Common myeloid progenitor, CD34-positive (primary cell): ENCODE results near the gene NPSR1.
"Not testable (repeated sequence)": the region's sequence is repeated elsewhere in the genome, so short reads cannot be mapped to it uniquely, and the experiment has no call there.

Experiments
- CTCF ChIA-PET: fragments of 350-600 bp; sonication (Branson Sonifier 250); formaldehyde crosslinking; loops from one replicate; lab custom pipeline; 2021; ENCODE audit warnings: antibody characterized with exemption; lab: Charles Lee
- POLR2A ChIA-PET: fragments of 350-600 bp; sonication (Branson Sonifier 250); formaldehyde crosslinking; loops from one replicate; lab custom pipeline; 2021; ENCODE audit warnings: antibody characterized with exemption; lab: Charles Lee
- DNase-seq, 3 donors: peaks; one replicate each; pipeline versions ENCODE4 v3.0.0 to v3.0.0-alpha.2; 2013
- H3K27ac ChIP-seq, 2 experiments: 1 replicate in 1 of 2; 2 replicates in 1 of 2; pipeline ENCODE4 v1.7.0; 2013; ENCODE audit warnings: inconsistent platforms in 2 of 2, low read length in 2 of 2, mild to moderate bottlenecking in 2 of 2, low read depth in 1 of 2, moderate library complexity in 1 of 2; ENCODE audit not compliant: severe bottlenecking in 2 of 2, insufficient read depth in 1 of 2, poor library complexity in 1 of 2
- H3K27me3 ChIP-seq, 5 experiments: replicated peaks in 2 of 5; 1 replicate in 3 of 5; 2 replicates in 2 of 5; pipeline versions ENCODE4 v1.6.1 to v1.7.0; 2013; ENCODE audit warnings: low read length in 4 of 5, mild to moderate bottlenecking in 2 of 5, moderate library complexity in 2 of 5, inconsistent platforms in 1 of 5; ENCODE audit not compliant: insufficient read depth in 5 of 5, control insufficient read depth in 4 of 5
- H3K36me3 ChIP-seq, 4 experiments: 1 replicate in 2 of 4; 2 replicates in 2 of 4; pipeline versions ENCODE4 v1.6.1 to v1.7.0; 2013; ENCODE audit warnings: low read length in 3 of 4, control low read depth in 1 of 4, mild to moderate bottlenecking in 1 of 4; ENCODE audit not compliant: control insufficient read depth in 4 of 4, insufficient read depth in 4 of 4
- H3K4me1 ChIP-seq, 4 experiments: 1 replicate in 3 of 4; 2 replicates in 1 of 4; pipeline versions ENCODE4 v1.6.1 to v1.7.1; 2013; ENCODE audit warnings: low read length in 3 of 4, mild to moderate bottlenecking in 3 of 4, control low read depth in 1 of 4, inconsistent platforms in 1 of 4, moderate library complexity in 1 of 4; ENCODE audit not compliant: control insufficient read depth in 4 of 4, insufficient read depth in 4 of 4; ENCODE audit errors: control extremely low read depth in 1 of 4
- H3K4me3 ChIP-seq, 7 experiments: 1 replicate in 4 of 7; 2 replicates in 3 of 7; pipeline versions ENCODE4 v1.5.1 to v1.7.0; 2013; ENCODE audit warnings: mild to moderate bottlenecking in 7 of 7, low read length in 6 of 7, moderate library complexity in 6 of 7, inconsistent platforms in 2 of 7, low read depth in 2 of 7, control low read depth in 1 of 7; ENCODE audit not compliant: insufficient read depth in 4 of 7, control insufficient read depth in 1 of 7; ENCODE audit errors: extremely low read depth in 1 of 7
- H3K9me3 ChIP-seq, 5 experiments: 1 replicate in 4 of 5; 2 replicates in 1 of 5; pipeline versions ENCODE4 v1.6.1 to v1.7.1; 2013; ENCODE audit warnings: low read length in 4 of 5, mild to moderate bottlenecking in 2 of 5, inconsistent platforms in 1 of 5, low read depth in 1 of 5, moderate library complexity in 1 of 5; ENCODE audit not compliant: control insufficient read depth in 4 of 5, insufficient read depth in 2 of 5; ENCODE audit errors: control extremely low read depth in 1 of 5
- WGBS: methylation state at CpG from one replicate; pipeline ENCODE4 v1.1.5; 2013; ENCODE audit not compliant: insufficient coverage; 5-methylcytosine and 5-hydroxymethylcytosine counted together

The NPSR1 gene

GRCh38 chr7:34866222-34866621 lies 208.2 kb downstream of the NPSR1 start:
- DNase-seq, H3K36me3 ChIP-seq, H3K4me3 ChIP-seq, H3K27ac ChIP-seq, CTCF ChIA-PET, H3K9me3 ChIP-seq, POLR2A ChIA-PET, H3K4me1 ChIP-seq, H3K27me3 ChIP-seq: not testable (repeated sequence)
- whole genome bisulfite sequencing, result no CpG with 5 or more reads among the region's 5 CpGs

GRCh38 chr7:34867341-34867740 lies 209.3 kb downstream of the NPSR1 start:
- H3K9me3 ChIP-seq, POLR2A ChIA-PET, CTCF ChIA-PET, H3K27ac ChIP-seq, H3K27me3 ChIP-seq, H3K4me1 ChIP-seq, H3K36me3 ChIP-seq, H3K4me3 ChIP-seq, DNase-seq: not testable (repeated sequence)
- WGBS, result no CpG with 5 or more reads among the region's 3 CpGs

GRCh38 chr7:34868602-34869001 lies 210.6 kb downstream of the NPSR1 start:
- 81% methylated on average over 3 of the region's 5 CpGs for WGBS
- H3K4me3 ChIP-seq, POLR2A ChIA-PET, CTCF ChIA-PET, H3K4me1 ChIP-seq, H3K9me3 ChIP-seq, H3K27me3 ChIP-seq, DNase-seq, H3K36me3 ChIP-seq, H3K27ac ChIP-seq: not testable (repeated sequence)

- 96% methylated on average over 6 of the region's 6 CpGs for WGBS
- CTCF ChIA-PET, result no interaction called here
Observed at GRCh38 chr7:34869057-34869456, 211.0 kb downstream of the NPSR1 start.

GRCh38 chr7:34870041-34870440 lies 212.0 kb downstream of the NPSR1 start:
- H3K27ac ChIP-seq, DNase-seq, H3K27me3 ChIP-seq, POLR2A ChIA-PET, H3K4me3 ChIP-seq, H3K9me3 ChIP-seq, CTCF ChIA-PET, H3K4me1 ChIP-seq, H3K36me3 ChIP-seq: not testable (repeated sequence)
- WGBS, result no CpG with 5 or more reads among the region's 2 CpGs

More at GRCh38 chr7:34869057-34869456, 211.0 kb downstream of the NPSR1 start:
- DNase-seq, result no peak
- no peaks in the 10 kb centered on the region for H3K4me1 ChIP-seq
- H3K27ac ChIP-seq, result no peak overlapping the region
- POLR2A ChIA-PET, result no interaction called here
- no peaks in the 10 kb centered on the region for H3K36me3 ChIP-seq
- H3K27me3 ChIP-seq, result no peaks in the 10 kb centered on the region
- no peak overlapping the region for H3K4me3 ChIP-seq
- H3K9me3 ChIP-seq, result no peaks in the 10 kb centered on the region

GRCh38 chr7:34874329-34874728 lies 216.3 kb downstream of the NPSR1 start:
- H3K36me3 ChIP-seq, H3K4me3 ChIP-seq, H3K9me3 ChIP-seq, H3K27ac ChIP-seq, H3K27me3 ChIP-seq, CTCF ChIA-PET, H3K4me1 ChIP-seq, POLR2A ChIA-PET, DNase-seq: not testable (repeated sequence)
- WGBS, result 100% methylated on average over 3 of the region's 4 CpGs

GRCh38 chr7:34875481-34875880 lies 217.5 kb downstream of the NPSR1 start:
- CTCF ChIA-PET, result no interaction called here
- H3K4me3 ChIP-seq, result no peak overlapping the region
- H3K4me1 ChIP-seq, result no peaks in the 10 kb centered on the region
- whole genome bisulfite sequencing, result 93% methylated on average over 3 of the region's 5 CpGs
- H3K27ac ChIP-seq, result no peak overlapping the region
- POLR2A ChIA-PET, result no interaction called here
- H3K9me3 ChIP-seq, result no peaks in the 10 kb centered on the region
- no peak for DNase-seq
- H3K27me3 ChIP-seq, result no peaks in the 10 kb centered on the region
- no peaks in the 10 kb centered on the region for H3K36me3 ChIP-seq
